ENCODE measurements around the gene SCAF1. TPM values are rescaled to one million over a fixed set of nuclear protein-coding genes. Genes with fewer than 3 reads are reported as not detected.

The SCAF1 gene
- total and polyA plus RNA-seq, 9 of the 15 experiments (the other 6 are each of a cell fraction or from before 2014, with no cell fraction given): 0.20 to 79.0 (median 4.9) TPM

- no TSS peak for BruUV-seq (replicated peaks)
- H3K9ac ChIP-seq (ENCODE audit: insufficient read depth in 1 of 2, low read depth in 2 of 2, low read length in 2 of 2): peak overlapping the region in 1 of 2 experiments; percentile 80; a peak in 2 of 4 replicates
- ChIA-PET POLR2A (interaction anchor here (1.1 to 1.2 kb wide), 2 partner anchors 13 to 27 kb away, joined by 3 read pairs; no protein-coding TSS in a partner anchor), CTCF (ENCODE audit: low intra/inter-chr PET ratio) (no interaction called here)
- H3K4me3 ChIP-seq: no peak overlapping the region
- in situ Hi-C loops (cut with MboI) (no loop called here), intact Hi-C loops (cut with micrococcal nuclease) (no loop called here)
- H3K9me3 ChIP-seq (replicated peaks; ENCODE audit: control insufficient read depth, insufficient read depth, low read depth, low read length): no peaks in the 10 kb centered on the region
- no peak for FAIRE-seq
- H3K27ac ChIP-seq (ENCODE audit: extremely low read depth, low read depth, low read length): no peak overlapping the region
- peaks cover 48% of the 10 kb centered on the region for H3K79me2 ChIP-seq (ENCODE audit: control insufficient read depth, insufficient read depth, low read length)
- peaks cover 63% of the 10 kb centered on the region; the same call in 2 of the 3 replicates for H3K36me3 ChIP-seq (ENCODE audit: control insufficient read depth, insufficient read depth, low read length)
- DNase-seq (ENCODE audit: extremely low read depth in 1 of 4, low spot score in 3 of 4): no peak
- H2AFZ ChIP-seq (ENCODE audit: low read depth, low read length): no peak overlapping the region
- peaks cover 17 to 30% of the 10 kb centered on the region in 2 experiments; a peak in 4 of 5 replicates for H3K4me1 ChIP-seq (replicated peaks in 1 of 2; ENCODE audit: control insufficient read depth in 2 of 2, insufficient read depth in 2 of 2, low read length in 2 of 2)
- H4K20me1 ChIP-seq (replicated peaks; ENCODE audit: control insufficient read depth, insufficient read depth, low read length): no peaks in the 10 kb centered on the region
- TF ChIP-seq RBFOX2 (IDR thresholded peaks at IDR 0.05; ENCODE audit: low read depth, low read length): 0 out of 2 replicates have a peak, but pooled peaks have one; percentile 29
- TF ChIP-seq SMARCA4 (IDR thresholded peaks at IDR 0.05): no peak
- no peak for TF ChIP-seq ZNF197 (CRISPR knock-in tag; IDR thresholded peaks at IDR 0.05; ENCODE audit: low read depth)
- TF ChIP-seq MAX (CRISPR knock-in tag; IDR thresholded peaks at IDR 0.05): no peak
- TF ChIP-seq CBFA2T3 (IDR thresholded peaks at IDR 0.05): no peak
- TF ChIP-seq POLR2G (IDR thresholded peaks at IDR 0.05; ENCODE audit: low read depth, low read length): peak; percentile 46
- no peak for TF ChIP-seq ZSCAN32 (CRISPR knock-in tag; IDR thresholded peaks at IDR 0.05)
- no peak for TF ChIP-seq HMGN3 (IDR thresholded peaks at IDR 0.05; ENCODE audit: borderline replicate concordance, extremely low read depth, insufficient read length, low read depth, low read length)
- WGBS (ENCODE audit: insufficient coverage, low coverage, missing lambda C conversion rate): 93% methylated on average over 10 of the region's 11 CpGs
- H3K9me1 ChIP-seq (ENCODE audit: control insufficient read depth, insufficient read depth, low read length): no peaks in the 10 kb centered on the region
- H3K4me2 ChIP-seq (ENCODE audit: insufficient read depth, low read length): no peak overlapping the region
- ATAC-seq: no peak
- H3K27me3 ChIP-seq (ENCODE audit: control insufficient read depth in 2 of 2, insufficient read depth in 2 of 2, low read length in 2 of 2): no peaks in the 10 kb centered on the region
Observed at GRCh38 chr19:49645592-49645991, 3.6 kb downstream of the SCAF1 start.

All from K562 (cell line).